Ammon's horn (tissue), 1 donor: ENCODE data around the gene PRUNE1.

Experiments
- DNase-seq: peaks from one replicate; pipeline ENCODE4 v3.0.0-alpha.2; 2016; ENCODE audit warnings: low spot score

PRUNE1 gene

DNA sequence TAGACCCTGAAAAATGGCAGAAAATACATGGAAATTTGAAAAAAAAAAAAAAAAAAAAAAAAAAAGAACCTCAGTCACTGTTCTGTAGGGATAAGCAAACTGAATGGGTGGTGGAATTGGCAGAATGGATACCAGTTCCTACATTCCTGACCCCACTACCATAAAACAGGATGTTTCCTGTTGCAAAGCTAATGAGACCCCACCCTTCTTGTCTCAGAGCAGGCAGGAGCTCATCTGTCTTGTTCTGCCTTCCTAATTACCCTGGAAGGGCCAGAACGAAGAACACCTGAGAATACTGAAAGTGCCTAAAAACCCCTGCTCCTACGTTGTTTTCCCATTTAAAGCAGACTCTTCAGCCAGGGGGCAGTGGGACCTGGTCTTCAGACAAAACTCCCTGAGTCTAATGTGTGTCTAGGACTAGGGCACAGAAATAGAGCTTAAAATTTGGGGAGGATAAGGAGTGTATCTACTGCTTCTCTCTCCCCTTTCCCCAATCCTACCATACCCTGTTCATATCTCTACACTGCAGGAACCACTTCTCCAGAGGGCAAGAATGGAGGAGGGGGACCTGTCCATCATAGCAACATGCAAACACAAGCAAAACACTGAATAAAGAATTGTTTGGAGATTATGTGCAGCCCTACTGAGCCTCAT, 43.2 kb downstream of the PRUNE1 start:
- no peak for DNase-seq

DNA sequence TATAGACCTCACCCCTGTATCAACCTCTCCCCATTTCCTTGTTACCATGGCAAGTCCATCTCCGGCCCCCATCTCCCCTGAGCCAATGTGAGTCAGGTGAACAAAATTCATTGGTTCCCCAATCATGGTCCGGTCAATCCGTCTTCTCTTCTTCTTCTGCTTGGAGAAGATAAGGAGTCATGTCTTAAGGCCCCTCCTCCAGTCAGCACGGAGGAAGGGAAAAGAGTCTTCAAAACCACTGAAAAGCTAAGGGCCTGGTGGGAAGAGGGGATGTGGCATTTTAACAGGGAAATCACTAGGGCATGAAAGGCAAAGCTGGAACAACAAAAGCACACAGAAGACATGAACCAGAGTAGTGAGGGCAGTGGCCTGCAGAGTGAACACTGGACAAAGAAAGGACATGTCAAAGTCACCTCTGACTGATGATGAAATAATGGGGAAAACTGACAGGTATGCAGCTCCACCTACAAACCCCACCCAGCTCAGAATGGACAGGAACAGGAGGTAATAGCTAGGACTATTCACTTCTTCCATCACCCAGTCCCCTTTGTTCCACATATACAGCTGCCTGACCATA, 46.8 kb downstream of the PRUNE1 start:
- no peak for DNase-seq

DNA sequence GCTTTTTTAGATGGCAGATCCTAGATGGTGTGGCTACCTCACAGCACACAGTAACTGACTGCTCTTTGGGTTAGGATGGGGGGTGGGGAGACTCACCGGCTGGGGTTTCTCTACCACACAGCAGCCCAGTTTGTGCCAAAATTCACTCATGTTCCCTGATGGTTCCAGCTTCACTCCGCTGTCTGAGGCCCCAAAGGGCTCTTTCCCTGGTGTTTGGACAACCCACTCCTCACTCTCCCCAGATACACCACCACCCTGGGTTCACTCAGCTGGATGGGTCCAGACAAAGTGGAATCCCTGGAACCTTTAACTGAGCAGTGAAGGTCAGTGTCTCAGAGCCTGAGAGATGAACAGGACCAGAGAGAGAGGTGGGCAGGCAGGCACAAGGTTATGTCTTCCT, 47.3 kb downstream of the PRUNE1 start:
- DNase-seq: no peak

DNA sequence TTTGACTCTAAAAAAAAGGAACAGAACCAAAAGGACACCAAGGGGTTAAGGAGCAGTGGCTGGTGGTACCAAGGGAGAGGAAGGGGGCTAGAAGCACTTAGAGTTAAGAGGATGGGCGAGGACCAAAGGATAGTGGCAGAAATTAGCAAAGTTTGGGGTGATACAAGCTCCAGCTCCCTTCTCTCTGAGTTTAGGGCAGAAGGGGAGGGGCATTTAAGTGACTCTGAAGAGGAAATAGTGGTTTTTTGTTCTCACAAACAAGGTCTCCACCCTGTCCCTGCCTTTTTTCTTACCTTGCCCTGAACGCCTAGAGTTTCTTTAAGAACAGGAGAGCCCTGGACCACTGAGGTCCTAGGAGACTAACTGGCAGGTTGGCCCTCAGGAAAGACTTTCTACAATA, 47.9 kb downstream of the PRUNE1 start:
- DNase-seq: no peak

DNA sequence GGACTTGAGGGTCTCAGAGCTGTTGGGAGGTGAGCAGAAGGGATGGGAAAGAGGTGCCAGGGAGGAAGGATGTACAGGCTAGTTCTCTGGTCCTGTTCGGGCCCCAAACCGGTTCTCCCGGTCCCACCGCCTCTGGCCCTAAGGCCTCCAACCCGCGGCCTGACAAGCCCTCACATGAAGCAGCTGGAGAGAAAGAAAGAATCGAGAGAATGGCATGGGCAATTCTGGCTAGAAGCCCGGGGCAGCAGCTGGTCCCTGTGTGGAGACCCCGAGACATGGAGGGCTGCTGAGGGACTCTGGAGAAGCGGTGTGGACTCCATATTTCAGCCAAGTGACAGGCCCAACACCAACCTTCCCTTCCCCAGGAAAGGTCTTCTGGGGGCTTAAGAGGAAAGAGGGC, 50.4 kb downstream of the PRUNE1 start:
- DNase-seq: no peak

DNA sequence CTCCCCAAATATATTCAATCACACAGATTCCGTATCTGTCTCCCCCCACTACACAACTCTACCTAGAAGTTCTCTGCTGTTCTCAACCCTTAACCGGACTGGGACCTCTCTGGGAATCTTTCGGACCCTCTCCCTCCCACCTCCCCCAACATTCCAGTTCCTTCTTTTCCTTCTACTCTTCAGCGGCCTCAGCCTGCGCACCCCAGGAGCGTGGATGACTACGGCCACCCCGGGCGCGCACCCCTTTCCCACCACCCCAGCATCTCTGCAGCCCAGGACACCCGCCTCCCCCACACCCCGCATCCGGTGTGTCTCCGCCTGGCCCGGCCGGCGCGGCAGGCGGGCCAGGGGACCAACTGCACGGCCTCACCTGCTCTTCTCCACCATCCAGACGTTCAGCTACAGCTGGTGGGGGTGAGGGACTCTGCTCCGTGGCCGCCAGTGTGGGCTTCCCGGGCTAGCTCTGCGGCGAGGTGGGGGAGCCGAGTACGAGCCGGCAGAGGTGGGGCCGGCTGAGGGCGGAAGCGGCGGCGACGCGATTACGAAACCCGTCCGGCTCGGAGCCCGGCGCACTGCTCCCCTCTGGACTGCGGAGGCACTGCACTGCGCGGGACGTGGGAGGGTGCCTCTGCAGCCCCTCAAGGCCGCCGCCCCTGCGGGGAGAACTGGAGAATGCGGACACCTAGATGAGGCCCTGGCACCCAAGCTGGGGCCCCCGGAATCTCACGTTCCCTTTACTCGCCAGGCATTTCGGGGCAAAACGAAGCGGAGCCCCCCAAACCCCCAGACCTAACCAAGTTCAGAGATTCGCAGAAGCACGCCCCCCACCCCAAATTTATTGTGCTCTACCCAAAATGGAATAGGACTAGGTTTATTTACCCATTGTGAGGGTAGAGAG, 51.1 kb downstream of the PRUNE1 start, which contains the start of gene CDC42SE1:
TSS of gene CDC42SE1 (minus strand) at position 514 of the 898 bp plus-strand sequence. CDS start 3,892 bp downstream, outside the sequence.
- DNase-seq: peak; percentile 91

DNA sequence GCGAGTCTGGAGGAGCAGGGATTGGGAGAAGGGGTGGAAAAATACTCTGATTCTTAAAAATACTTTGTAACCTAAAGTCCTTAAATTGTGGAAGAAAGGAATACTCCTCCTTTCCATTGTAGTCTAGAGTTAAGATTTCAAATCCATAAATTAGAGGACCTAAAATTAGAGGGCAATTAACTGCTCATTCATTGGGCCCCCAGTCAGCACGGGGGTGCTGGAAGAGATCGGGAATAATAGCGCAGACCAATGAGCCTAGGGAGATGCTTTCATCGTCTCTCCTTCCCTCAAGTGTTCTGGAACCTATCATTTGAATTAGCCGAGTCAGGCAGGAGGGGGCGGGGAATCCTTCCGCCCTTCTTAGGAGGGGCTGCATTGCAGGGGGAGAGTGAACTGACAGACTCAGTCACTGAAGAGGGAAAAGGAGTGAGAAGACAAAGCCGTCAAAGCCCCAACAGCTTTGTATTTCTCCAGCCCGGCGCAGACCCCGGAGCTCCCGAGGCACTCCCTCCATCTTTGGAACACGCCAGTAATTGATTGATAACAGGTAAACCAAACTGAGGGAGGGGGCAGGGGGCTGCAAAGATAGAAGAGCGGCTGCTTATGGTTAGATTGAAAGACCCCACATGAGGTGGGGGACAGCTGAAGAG, 51.9 kb downstream of the PRUNE1 start, which contains the start of gene MLLT11:
TSS of gene MLLT11 (plus strand) at position 391 of the 650 bp plus-strand sequence. CDS start 6,828 bp downstream, outside the sequence.
- peak; percentile 87 for DNase-seq

DNA sequence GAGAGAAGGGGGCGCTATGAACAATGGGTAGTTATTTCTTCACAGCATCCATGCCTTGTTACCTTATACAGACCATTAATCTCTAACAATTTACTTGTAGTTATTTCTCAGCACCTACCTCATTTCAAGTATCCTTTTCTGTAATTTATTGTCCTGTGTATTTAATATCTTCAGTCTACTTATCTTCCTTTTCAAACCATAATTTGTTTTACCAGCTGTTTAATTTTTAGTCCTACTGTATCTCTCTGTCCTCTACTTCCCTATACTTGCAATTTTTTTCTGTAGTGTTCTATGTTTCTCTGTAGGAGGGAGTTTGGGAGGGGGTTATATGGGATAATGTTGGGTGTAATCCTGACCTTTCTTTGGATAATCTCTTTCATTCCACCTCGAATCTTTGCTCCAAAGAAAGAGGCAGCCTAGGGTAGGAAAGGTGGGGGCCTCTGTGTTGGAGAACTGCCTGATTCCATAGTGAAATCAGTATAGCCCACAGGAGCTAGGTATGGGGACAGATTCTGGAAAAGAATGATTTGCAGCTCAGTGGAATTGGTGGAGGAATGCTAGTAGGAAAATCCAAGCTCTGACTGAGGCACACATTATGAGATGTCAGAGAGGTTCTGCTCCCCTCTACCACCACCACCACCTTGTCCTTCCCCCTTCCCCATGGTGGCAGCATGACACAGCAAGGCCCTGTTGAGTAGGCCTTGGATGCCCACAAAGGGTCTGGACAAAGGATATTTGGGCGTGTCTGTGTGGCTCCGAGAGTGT, 52.6 kb downstream of the PRUNE1 start:
- DNase-seq: peak; percentile 29

DNA sequence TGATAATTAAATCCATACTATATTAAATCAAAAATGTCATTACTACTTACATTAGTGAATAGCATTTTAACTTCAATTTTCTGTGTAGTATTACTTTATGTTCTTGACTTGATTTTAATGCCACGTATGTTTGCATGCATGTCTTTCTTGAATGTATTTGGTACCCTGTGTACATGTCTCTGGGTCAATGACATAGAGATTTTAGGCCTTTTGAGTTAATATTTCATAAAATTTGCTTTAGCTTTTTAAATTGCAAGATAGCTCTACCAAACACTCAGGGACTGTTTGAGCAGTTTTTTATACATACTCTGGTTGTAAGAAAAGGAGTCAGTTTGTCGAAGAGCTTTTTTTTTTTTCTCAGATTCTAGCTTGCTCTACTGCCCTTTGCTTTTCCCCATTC, 53.5 kb downstream of the PRUNE1 start:
- no peak for DNase-seq

DNA sequence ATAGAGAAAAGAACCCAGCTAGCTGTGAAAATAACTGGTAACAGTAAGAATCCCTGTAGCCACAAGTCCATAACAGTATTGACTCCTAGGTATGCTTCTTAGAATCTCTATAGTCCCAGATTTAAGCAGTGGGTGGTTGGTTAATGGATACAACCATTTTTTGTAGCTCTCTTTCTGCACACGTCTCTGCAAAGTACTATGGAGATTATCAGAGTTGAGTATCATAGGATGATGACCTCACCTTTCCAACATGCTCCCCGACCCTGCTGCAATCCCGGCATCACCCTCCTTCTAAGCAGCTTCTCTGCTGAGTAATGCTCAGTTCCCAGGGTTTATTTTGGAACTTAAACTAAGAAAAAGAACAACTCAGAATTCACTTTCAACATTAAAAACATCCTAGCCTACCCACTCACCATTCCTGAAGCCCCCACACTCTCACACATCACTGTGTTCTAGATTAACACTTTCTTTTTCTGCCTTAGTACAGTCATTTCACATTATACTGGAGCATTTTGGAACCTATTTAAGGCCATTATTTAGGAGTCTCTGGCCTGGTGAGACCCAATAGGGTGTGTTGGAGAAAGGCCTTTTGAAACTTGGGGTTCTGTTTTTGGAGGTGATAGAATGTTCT, 54.6 kb downstream of the PRUNE1 start:
- no peak for DNase-seq

DNA sequence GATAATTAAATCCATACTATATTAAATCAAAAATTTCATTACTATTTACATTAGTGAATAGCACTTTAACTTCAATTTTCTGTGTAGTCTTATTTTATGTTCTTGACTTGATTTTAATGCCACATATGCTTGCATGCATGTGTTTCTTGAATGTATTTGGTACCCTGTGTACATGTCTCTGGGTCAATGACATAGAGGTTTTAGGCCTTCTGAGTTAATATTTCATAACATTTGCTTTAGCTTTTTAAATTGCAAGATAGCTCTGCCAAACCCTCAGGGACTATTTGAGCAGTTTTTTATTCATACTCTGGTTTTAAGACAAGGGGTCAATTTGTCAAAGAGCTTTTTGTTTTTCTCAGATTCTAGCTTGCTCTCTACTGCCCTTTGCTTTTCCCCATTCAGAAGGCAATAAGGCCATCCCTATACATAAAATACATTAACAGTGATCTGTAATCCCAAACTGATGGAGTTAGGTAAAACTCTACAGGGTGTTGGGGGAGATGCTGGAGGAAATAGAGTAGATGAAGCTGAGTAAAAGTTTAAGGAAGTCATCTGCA, 56.9 kb downstream of the PRUNE1 start:
- no peak for DNase-seq

DNA sequence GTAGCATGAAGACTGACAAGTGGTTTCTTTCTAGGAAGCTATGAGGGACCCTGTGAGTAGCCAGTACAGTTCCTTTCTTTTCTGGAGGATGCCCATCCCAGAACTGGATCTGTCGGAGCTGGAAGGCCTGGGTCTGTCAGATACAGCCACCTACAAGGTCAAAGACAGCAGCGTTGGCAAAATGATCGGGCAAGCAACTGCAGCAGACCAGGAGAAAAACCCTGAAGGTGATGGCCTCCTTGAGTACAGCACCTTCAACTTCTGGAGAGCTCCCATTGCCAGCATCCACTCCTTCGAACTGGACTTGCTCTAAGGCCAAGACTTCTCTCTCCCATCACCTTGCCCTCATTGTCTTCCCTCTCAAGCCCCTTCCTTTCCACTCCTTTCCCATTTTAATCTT, 58.9 kb downstream of the PRUNE1 start:
- DNase-seq: no peak

DNA sequence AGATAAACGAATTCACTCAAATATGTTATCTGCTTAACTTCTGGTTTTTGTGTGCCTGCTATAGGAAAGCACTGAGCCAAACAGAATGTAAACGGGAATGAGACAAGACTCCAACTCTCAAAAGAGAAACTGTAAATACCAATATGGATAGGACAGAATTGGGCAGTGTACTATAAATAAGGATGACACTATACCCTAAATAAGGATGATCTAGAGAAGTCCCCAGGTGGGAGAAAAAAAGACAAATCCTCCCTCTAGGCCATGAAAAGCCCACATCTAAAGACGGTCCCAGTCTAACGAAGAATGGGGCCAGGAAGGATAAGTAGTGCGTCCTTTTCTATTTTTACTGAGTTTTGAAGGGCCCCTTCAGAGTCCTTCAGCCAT, 60.8 kb downstream of the PRUNE1 start:
- DNase-seq: no peak

DNA sequence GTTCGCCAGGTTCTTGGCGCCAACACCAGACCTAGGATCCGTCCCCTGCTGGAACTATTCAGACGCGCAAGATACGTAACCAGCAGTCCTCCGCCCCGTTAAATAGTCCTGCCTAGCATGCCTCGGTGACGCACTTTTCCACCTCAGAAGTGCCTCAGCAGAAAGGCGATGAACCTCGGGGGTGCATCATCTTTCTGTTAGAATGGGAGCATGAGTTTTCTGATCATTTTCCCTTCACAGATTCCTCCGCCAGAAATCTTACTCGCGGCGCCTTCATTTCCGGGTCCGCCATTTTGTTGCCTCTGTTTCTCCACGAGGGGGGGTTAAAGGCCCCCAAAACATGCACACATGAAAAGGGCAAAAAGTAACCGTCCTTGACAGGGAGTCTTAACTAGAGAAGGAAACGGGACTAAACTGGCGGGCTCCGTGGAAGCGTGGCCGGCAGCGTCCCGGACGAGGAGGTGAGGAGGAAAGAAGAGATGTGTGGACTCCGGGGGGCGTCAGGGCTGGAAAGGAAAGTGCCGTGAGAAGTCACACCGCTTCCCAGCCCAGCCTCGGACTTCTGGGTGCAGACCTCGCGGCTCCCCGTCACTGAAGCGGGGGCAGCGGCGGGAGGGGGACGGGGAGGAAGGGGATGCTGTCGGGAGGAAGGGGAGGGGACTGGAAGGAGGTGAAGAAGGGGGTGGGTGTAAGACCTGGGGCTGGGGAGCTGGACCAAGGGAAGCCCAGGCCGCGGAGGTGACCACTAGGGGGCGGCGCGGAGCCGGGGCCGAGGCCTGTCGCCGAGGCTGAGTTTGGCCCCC, 62.4 kb downstream of the PRUNE1 start, which contains the start of gene GABPB2:
TSS of gene GABPB2 (plus strand) at position 288 of the 803 bp plus-strand sequence. CDS start 17,429 bp downstream, outside the sequence.
- DNase-seq: peak; percentile 94

DNA sequence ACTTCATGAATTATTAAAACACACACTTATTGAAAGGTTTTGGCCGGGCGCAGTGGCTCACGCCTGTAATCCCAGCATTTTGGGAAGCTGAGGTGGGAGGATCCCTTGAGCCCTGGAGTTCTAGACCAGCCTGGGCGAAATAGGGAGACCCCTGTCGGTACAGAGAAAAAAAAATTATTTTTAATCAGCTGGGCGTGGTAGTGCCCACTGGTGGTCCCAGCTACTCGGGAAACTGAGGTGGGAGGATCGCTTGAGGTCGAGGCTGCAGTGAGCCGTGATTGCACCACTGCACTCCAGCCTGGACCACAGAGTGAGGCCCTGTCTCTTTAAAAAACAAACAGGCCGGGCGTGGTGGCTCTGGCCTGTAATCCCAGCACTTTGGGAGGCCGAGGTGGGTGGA, 64.0 kb downstream of the PRUNE1 start:
- DNase-seq: no peak
